MM.1S (cell line): ENCODE measurements around the gene SLC16A7.

ENCODE experiments used
- DNase-seq: peaks from one replicate; pipeline ENCODE4 v3.0.0-alpha.2; 2015
- H2AFZ ChIP-seq: fragments of 300-600 bp; sonication (generic); 2 replicates; pipeline ENCODE4 v1.6.0; 2016; ENCODE audit warnings: antibody characterized with exemption, low read length
- H3F3A ChIP-seq: fragments of 300-600 bp; sonication (generic); 2 replicates; pipeline ENCODE4 v1.6.1; 2016; ENCODE audit warnings: mild to moderate bottlenecking, antibody characterized with exemption, low read length, moderate library complexity, mixed read lengths; ENCODE audit not compliant: insufficient read depth
- H3K27ac ChIP-seq: fragments of 300-600 bp; sonication (generic); 2 replicates; pipeline ENCODE4 v1.5.1; 2016; ENCODE audit warnings: mild to moderate bottlenecking, low read length
- H3K27me3 ChIP-seq: fragments of 300-600 bp; sonication (generic); replicated peaks from 2 replicates; pipeline ENCODE4 v1.6.0; 2016; ENCODE audit warnings: low read length; ENCODE audit not compliant: insufficient read depth
- H3K36me3 ChIP-seq: fragments of 300-600 bp; sonication (generic); replicated peaks from 2 replicates; pipeline ENCODE4 v1.6.1; 2016; ENCODE audit warnings: mild to moderate bottlenecking, low read length, mixed read lengths; ENCODE audit not compliant: insufficient read depth
- H3K4me1 ChIP-seq: fragments of 300-600 bp; sonication (generic); 2 replicates; pipeline ENCODE4 v1.6.1; 2016; ENCODE audit warnings: low read length, mixed read lengths
- H3K4me2 ChIP-seq: fragments of 300-600 bp; sonication (generic); 2 replicates; pipeline ENCODE4 v1.6.0; 2016; ENCODE audit warnings: low read depth, low read length
- H3K4me3 ChIP-seq: fragments of 300-600 bp; sonication (generic); 2 replicates; pipeline ENCODE4 v1.5.1; 2016; ENCODE audit warnings: low read length, mixed read lengths
- H3K79me2 ChIP-seq: fragments of 300-600 bp; sonication (generic); 2 replicates; pipeline ENCODE4 v1.6.1; 2016; ENCODE audit warnings: mixed run types, low read length, mixed read lengths
- H3K9ac ChIP-seq: fragments of 300-600 bp; sonication (generic); 2 replicates; pipeline ENCODE4 v1.6.1; 2016; ENCODE audit warnings: low read length, mixed read lengths
- H3K9me2 ChIP-seq: fragments of 300-600 bp; sonication (generic); replicated peaks from 2 replicates; pipeline ENCODE4 v1.6.1; 2016; ENCODE audit warnings: mild to moderate bottlenecking, low read length, mixed read lengths; ENCODE audit not compliant: insufficient read depth
- H3K9me3 ChIP-seq: fragments of 300-600 bp; sonication (generic); replicated peaks from 2 replicates; pipeline ENCODE4 v1.6.1; 2016; ENCODE audit warnings: mild to moderate bottlenecking, low read length, mixed read lengths; ENCODE audit not compliant: insufficient read depth
- H4K20me1 ChIP-seq: fragments of 300-600 bp; sonication (generic); 2 replicates; pipeline ENCODE4 v1.6.1; 2016; ENCODE audit warnings: mild to moderate bottlenecking, low read length, moderate library complexity, mixed read lengths; ENCODE audit not compliant: insufficient read depth
- CTCF ChIP-seq: fragments of 300-600 bp; sonication (generic); IDR thresholded peaks from 2 replicates; pipeline ENCODE4 v1.5.1; 2016; ENCODE audit warnings: antibody characterized with exemption, low read length, mixed read lengths
- EZH2 ChIP-seq: fragments of 300-600 bp; sonication (generic); optimal IDR thresholded peaks from 2 replicates; pipeline ENCODE3; 2017; ENCODE audit warnings: low read depth, mild to moderate bottlenecking, antibody characterized with exemption, low read length, mixed read lengths
- EZH2phosphoT487 ChIP-seq: fragments of 300-600 bp; sonication (generic); IDR thresholded peaks from 2 replicates; pipeline ENCODE4 v1.6.1; 2018; ENCODE audit warnings: antibody characterized with exemption, low read length

SLC16A7 gene

GRCh38 chr12:59716043-59716442 is 120.2 kb downstream of the SLC16A7 start:
- Histone ChIP-seq H3K27ac (no peak overlapping the region), H2AFZ (no peak overlapping the region), H3K9me2 (no peaks in the 10 kb centered on the region), H3K27me3 (no peaks in the 10 kb centered on the region), H3K9ac (no peak overlapping the region), H3K4me2 (no peak overlapping the region), H3K79me2 (no peaks in the 10 kb centered on the region), H4K20me1 (no peaks in the 10 kb centered on the region), H3K36me3 (no peaks in the 10 kb centered on the region), H3K4me3 (no peak overlapping the region), H3F3A (no peaks in the 10 kb centered on the region), H3K4me1 (no peaks in the 10 kb centered on the region), H3K9me3 (no peaks in the 10 kb centered on the region)
- TF ChIP-seq EZH2phosphoT487: no peak
- TF ChIP-seq CTCF: no peak
- no peak for TF ChIP-seq EZH2
- no peak for DNase-seq

- H3K9me2 ChIP-seq: no peaks in the 10 kb centered on the region
- no peaks in the 10 kb centered on the region for H3K9me3 ChIP-seq
- no peaks in the 10 kb centered on the region for H3K4me1 ChIP-seq
- DNase-seq: no peak
- H3K27me3 ChIP-seq: no peaks in the 10 kb centered on the region
- no peak overlapping the region for H2AFZ ChIP-seq
- H3K9ac ChIP-seq: no peak overlapping the region
- no peaks in the 10 kb centered on the region for H3K79me2 ChIP-seq
- no peaks in the 10 kb centered on the region for H3K36me3 ChIP-seq
- no peaks in the 10 kb centered on the region for H4K20me1 ChIP-seq
- TF ChIP-seq EZH2: no peak
- TF ChIP-seq CTCF: no peak
- no peak for TF ChIP-seq EZH2phosphoT487
- H3K27ac ChIP-seq: no peak overlapping the region
- no peak overlapping the region for H3K4me2 ChIP-seq
- H3F3A ChIP-seq: no peaks in the 10 kb centered on the region
- H3K4me3 ChIP-seq: no peak overlapping the region
Observed at GRCh38 chr12:59717436-59717835, 121.6 kb downstream of the SLC16A7 start.

GRCh38 chr12:59719701-59720100 is 123.9 kb downstream of the SLC16A7 start:
- Histone ChIP-seq H3K9me2 (no peaks in the 10 kb centered on the region), H3K36me3 (no peaks in the 10 kb centered on the region)
- no peak for TF ChIP-seq EZH2phosphoT487
- no peak for TF ChIP-seq CTCF
- no peak for TF ChIP-seq EZH2

More at GRCh38 chr12:59719701-59720100, 123.9 kb downstream of the SLC16A7 start:
- Histone ChIP-seq H3K4me2 (no peak overlapping the region), H3K9ac (no peak overlapping the region), H3K79me2 (no peaks in the 10 kb centered on the region), H2AFZ (no peak overlapping the region), H3K4me3 (no peak overlapping the region), H3F3A (no peaks in the 10 kb centered on the region), H3K9me3 (no peaks in the 10 kb centered on the region), H4K20me1 (no peaks in the 10 kb centered on the region), H3K27ac (no peak overlapping the region), H3K4me1 (no peaks in the 10 kb centered on the region), H3K27me3 (no peaks in the 10 kb centered on the region)
- no peak for DNase-seq
